Measurements from ENCODE around the gene PRDX5.

- no peak for TF ChIP-seq CTCF (IDR thresholded peaks at IDR 0.05)
- no peak for TF ChIP-seq EZH2 (IDR thresholded peaks at IDR 0.05; ENCODE audit: borderline replicate concordance, insufficient read depth, low read depth, low read length, poor library complexity, severe bottlenecking)
Observed at GRCh38 chr11:64323373-64323772, 5.5 kb downstream of the PRDX5 start.

Data from B cell (primary cell).